ENCODE results near the gene SUSD4.

The SUSD4 gene

DNA sequence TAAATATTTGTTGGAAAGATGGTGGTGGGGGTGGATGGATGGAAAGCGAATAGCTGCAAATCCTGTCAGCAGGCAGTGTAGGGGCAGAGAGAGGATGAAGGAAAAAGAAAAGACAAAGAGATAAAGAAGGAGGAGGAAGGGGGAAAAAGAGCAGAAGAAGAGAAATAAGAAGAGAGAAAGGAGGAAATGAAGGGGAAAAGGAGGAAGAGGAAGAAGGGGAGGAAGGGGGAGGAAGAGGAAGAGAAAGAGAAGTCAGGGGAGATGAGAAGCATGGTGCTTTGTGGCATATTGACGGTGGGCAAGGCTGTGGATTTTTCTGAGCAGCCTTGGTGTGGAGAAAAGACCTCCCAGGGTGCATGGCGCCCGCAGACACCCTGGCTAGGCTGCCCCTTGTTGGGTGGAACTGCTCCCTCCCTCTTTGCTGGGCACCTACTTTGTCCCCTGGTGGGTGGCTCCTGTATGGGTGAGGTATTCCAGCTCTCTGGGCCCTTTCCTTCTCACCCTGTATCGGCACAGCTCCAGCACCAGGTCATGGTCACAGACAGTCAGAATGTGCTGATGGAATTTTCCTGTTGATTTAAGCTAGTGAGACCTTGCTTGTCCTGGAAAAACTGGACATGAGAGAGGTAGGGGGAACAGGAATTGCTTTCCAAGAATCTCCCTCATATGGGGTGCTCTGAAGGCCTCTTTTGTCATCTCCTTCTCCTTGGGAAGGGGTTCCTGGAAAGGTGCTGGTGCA is 175.2 kb downstream of the SUSD4 start:
- DNase-seq (ENCODE audit: low read depth in 2 of 2): no peak

DNA sequence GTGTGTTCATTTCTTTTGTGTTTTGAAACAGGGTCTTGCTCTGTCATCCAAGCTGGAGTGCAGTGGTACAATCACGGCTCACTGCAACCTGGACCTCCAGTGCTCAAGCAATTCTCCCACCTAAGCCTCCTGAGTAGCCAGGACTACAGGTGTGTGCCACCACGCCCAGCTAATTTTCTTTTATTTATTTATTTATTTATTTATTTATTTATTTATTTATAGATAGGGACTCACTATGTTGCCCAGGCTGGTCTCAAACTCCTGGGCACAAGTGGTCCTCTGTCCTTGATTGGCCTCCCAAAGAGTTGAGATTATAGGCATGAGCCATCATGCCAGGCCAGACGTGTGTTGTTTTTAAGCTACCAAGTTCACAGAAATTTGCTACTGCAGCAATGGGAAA is 177.2 kb downstream of the SUSD4 start:
- DNase-seq (ENCODE audit: low read depth in 2 of 2): no peak

GRCh38 chr1:223183268-223183862 is 180.6 kb downstream of the SUSD4 start:
- no peak for DNase-seq (ENCODE audit: low read depth in 2 of 2)

DNA sequence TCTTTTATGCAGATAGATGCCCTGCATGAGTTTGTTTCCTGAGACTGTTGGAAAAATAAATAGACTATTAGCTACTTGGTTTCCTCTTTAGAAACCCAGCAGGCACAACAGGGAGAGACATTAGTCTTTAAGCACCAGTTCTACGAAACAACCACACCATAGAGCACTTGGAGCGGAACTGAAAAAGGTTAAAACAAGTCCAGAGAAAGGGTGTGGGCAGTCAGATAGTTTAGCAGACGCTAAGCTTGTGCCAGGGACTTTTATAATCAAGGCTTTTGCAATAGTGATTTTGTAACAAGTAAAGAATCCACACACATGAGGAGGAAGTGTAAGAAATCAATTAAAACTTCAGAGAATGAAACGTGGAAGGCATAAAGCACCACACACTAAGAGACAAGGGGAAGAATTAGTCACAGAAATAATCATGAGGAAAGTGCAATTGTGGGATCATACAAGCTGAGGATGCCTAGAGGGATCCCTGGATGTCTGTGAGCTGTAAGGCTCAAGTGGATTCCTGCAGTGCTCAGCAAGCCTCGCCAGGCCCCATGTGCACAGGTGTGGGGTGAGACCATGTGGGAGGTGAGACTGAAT is 183.2 kb downstream of the SUSD4 start:
- DNase-seq (ENCODE audit: low read depth in 2 of 2): no peak

DNA sequence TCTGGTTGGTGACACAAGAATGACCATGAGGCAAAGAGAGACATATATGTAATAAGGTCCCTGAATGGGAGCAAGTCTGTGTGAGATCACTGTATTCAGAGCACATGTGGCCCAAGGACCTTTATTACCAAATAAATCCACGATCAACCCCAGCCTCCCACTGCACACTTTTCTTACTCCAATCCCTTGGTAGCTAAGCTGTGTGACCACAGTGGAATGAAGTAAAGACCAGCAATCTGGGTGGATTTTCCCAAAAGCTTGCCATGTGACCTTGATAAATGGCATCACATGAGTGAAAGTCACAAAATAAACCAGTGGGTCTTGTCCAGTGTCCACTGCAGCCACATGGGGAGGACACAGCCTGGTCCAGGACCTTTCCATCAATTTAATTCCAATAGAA is 184.2 kb downstream of the SUSD4 start:
- DNase-seq (ENCODE audit: low read depth in 2 of 2): no peak

- no peak for DNase-seq (ENCODE audit: low read depth in 2 of 2)
Observed at GRCh38 chr1:223179280-223179679, 184.7 kb downstream of the SUSD4 start.

GRCh38 chr1:223177681-223178080 is 186.3 kb downstream of the SUSD4 start:
- no peak for DNase-seq (ENCODE audit: low read depth in 2 of 2)

- no peak for DNase-seq (ENCODE audit: low read depth in 2 of 2)
Observed at GRCh38 chr1:223176437-223176836, 187.5 kb downstream of the SUSD4 start.

GRCh38 chr1:223175633-223176032 is 188.3 kb downstream of the SUSD4 start:
- DNase-seq (ENCODE audit: low read depth in 2 of 2): no peak

DNA sequence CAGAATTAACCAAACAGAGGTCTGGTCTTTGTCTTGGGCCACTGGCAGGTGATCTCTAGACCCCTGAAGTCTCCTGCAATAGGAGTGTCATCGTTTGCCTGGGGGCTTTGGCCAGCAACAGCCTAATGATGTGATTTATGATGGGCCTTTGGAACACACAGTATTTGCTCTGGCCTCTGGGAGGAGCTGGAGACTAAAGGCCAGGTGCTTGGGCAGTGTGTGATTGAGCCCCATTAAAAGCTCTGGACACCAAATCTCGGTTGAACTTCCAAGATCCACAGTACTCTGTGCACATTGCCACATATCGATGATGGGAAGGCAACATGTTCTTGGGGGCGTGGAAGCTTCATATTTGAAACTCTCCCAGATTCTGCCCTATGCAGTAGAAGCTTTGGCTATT is 188.9 kb downstream of the SUSD4 start:
- no peak for DNase-seq (ENCODE audit: low read depth in 2 of 2)
